Measurements from ENCODE around the gene DCST2.

DNA sequence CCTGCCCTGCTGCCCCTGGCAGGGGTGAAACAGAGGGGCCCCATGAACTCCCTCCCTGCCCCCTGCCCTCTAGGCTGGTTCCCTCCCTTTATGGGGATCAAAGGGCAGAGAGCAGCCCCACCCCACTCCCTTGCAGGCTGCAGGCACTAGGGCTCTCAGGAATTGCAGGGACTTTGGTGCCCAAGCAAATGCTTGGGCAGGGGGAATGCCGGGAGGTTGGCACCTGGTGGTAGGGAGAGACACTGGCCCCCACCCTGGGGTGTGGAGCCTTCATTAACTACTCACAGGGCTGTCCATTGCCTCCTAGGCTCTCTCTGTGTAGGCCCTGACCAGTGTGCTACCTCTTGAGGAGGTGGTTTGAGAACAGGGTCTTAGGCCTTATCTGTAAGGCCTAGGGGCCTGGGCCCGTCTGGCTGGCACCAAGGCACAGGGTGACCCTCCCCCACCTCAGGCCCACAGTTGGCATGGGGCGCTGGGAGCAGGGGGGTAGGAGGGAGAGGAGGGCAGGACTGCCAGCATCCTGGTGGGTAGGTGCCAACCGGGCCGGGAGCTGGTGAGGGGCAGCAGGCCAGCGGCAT lies 26.2 kb downstream of the DCST2 start:
- TF ChIP-seq, protein P1, sequence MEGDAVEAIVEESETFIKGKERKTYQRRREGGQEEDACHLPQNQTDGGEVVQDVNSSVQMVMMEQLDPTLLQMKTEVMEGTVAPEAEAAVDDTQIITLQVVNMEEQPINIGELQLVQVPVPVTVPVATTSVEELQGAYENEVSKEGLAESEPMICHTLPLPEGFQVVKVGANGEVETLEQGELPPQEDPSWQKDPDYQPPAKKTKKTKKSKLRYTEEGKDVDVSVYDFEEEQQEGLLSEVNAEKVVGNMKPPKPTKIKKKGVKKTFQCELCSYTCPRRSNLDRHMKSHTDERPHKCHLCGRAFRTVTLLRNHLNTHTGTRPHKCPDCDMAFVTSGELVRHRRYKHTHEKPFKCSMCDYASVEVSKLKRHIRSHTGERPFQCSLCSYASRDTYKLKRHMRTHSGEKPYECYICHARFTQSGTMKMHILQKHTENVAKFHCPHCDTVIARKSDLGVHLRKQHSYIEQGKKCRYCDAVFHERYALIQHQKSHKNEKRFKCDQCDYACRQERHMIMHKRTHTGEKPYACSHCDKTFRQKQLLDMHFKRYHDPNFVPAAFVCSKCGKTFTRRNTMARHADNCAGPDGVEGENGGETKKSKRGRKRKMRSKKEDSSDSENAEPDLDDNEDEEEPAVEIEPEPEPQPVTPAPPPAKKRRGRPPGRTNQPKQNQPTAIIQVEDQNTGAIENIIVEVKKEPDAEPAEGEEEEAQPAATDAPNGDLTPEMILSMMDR (IDR thresholded peaks at IDR 0.05), result no peak
- TF ChIP-seq POLR2A (IDR thresholded peaks at IDR 0.05; ENCODE audit: low read length) (no peak), CEBPB (IDR thresholded peaks at IDR 0.05) (no peak), MAZ (IDR thresholded peaks at IDR 0.05; ENCODE audit: borderline replicate concordance, low read depth, low read length) (no peak), RAD21 (conservative IDR thresholded peaks at IDR 0.05 in 1 of 2, IDR thresholded peaks at IDR 0.05 in 1 of 2) (no peak), RCOR1 (IDR thresholded peaks at IDR 0.05; ENCODE audit: low read depth, low read length) (no peak), EP300 (IDR thresholded peaks at IDR 0.05) (no peak), TFCP2L1 (CRISPR knock-in tag; IDR thresholded peaks at IDR 0.05) (no peak), MYC (IDR thresholded peaks at IDR 0.05; ENCODE audit: borderline replicate concordance, low read length) (no peak)

Data from A549 (cell line).